GM06990 (cell line): ENCODE measurements around the gene LCOR.
A peak's percentile ranks its signal among the peaks of the same experiment; 100 is the strongest.

ENCODE experiments used
- DNase-seq: peaks from one replicate; pipeline ENCODE4 v3.0.0-alpha.2; 2011; ENCODE audit not compliant: insufficient read length; ENCODE audit errors: extremely low read depth
- H3K27me3 ChIP-seq: replicated peaks from 2 replicates; pipeline ENCODE4 v1.6.0; 2011; ENCODE audit warnings: low read length; ENCODE audit not compliant: control insufficient read depth, insufficient read depth
- H3K36me3 ChIP-seq: 2 replicates; pipeline ENCODE4 v1.5.1; 2011; ENCODE audit warnings: low read length; ENCODE audit not compliant: control insufficient read depth, insufficient read depth
- H3K4me3 ChIP-seq: replicated peaks from 2 replicates; pipeline ENCODE4 v1.5.1; 2011; ENCODE audit warnings: low read depth, mild to moderate bottlenecking, control low read depth, low read length
- CTCF ChIP-seq: IDR thresholded peaks from 2 replicates; pipeline ENCODE4 v1.5.1; 2011; ENCODE audit warnings: low read length, control low read depth, mild to moderate bottlenecking, inconsistent platforms; ENCODE audit not compliant: insufficient read depth, poor library complexity, severe bottlenecking

Gene LCOR

GRCh38 chr10:96904648-96905047 is 72.5 kb downstream of the LCOR start:
- H3K36me3 ChIP-seq, result no peaks in the 10 kb centered on the region

GRCh38 chr10:96906864-96907263 is 74.8 kb downstream of the LCOR start:
- Histone ChIP-seq H3K36me3 (no peaks in the 10 kb centered on the region; the same call in none of the 2 replicates), H3K27me3 (no peaks in the 10 kb centered on the region), H3K4me3 (no peak overlapping the region)
- TF ChIP-seq CTCF, result no peak
- no peak for DNase-seq

More at GRCh38 chr10:96904648-96905047, 72.5 kb downstream of the LCOR start:
- Histone ChIP-seq H3K27me3 (no peaks in the 10 kb centered on the region), H3K4me3 (no peak overlapping the region)
- no peak for TF ChIP-seq CTCF
- no peak for DNase-seq

- DNase-seq, result no peak
- Histone ChIP-seq H3K36me3 (peaks cover 4% of the 10 kb centered on the region), H3K27me3 (no peaks in the 10 kb centered on the region), H3K4me3 (no peak overlapping the region)
- TF ChIP-seq CTCF, result peak; percentile 61
Observed at GRCh38 chr10:96910488-96911395, 78.6 kb downstream of the LCOR start.

GRCh38 chr10:96912405-96912804 is 80.3 kb downstream of the LCOR start:
- Histone ChIP-seq H3K36me3 (peaks cover 5% of the 10 kb centered on the region), H3K27me3 (no peaks in the 10 kb centered on the region), H3K4me3 (no peak overlapping the region)
- no peak for TF ChIP-seq CTCF
- DNase-seq, result no peak

- peaks cover 5% of the 10 kb centered on the region for H3K36me3 ChIP-seq
- no peaks in the 10 kb centered on the region for H3K27me3 ChIP-seq
- no peak for DNase-seq
- no peak for TF ChIP-seq CTCF
- H3K4me3 ChIP-seq, result no peak overlapping the region
Observed at GRCh38 chr10:96913906-96914305, 81.8 kb downstream of the LCOR start.
